OCI-LY3 (cell line): ENCODE data around the gene FRMD4B.

ENCODE experiments used
- H2AFZ ChIP-seq: fragments of 200-600, 300-600 bp; shearing (Covaris generic); 2 replicates; pipeline ENCODE4 v1.6.0; 2014; ENCODE audit warnings: antibody characterized with exemption, low read depth, low read length
- H3K27ac ChIP-seq: fragments of 200-600, 300-600 bp; sonication (generic); 2 replicates; pipeline ENCODE4 v1.5.1; 2014; ENCODE audit warnings: mild to moderate bottlenecking, low read length, moderate library complexity, mixed read lengths
- H3K27me3 ChIP-seq: fragments of 200-600, 300-600 bp; sonication (generic); 2 replicates; pipeline ENCODE4 v1.6.1; 2014; ENCODE audit warnings: low read depth, low read length, mixed read lengths
- H3K36me3 ChIP-seq: fragments of 200-600, 300-600 bp; sonication (generic); replicated peaks from 2 replicates; pipeline ENCODE3; 2014; ENCODE audit warnings: low read depth, low read length, mixed read lengths
- H3K4me1 ChIP-seq: fragments of 300-600, 200-600 bp; sonication (generic); 2 replicates; pipeline ENCODE4 v1.6.1; 2014; ENCODE audit warnings: low read length, mixed read lengths
- H3K4me2 ChIP-seq: fragments of 200-600, 300-600 bp; sonication (generic); 2 replicates; pipeline ENCODE4 v1.6.1; 2014; ENCODE audit warnings: low read length, mixed read lengths
- H3K4me3 ChIP-seq: fragments of 300-600, 200-600 bp; sonication (generic); 2 replicates; pipeline ENCODE4 v1.5.1; 2014; ENCODE audit warnings: antibody characterized with exemption, mild to moderate bottlenecking, low read length, moderate library complexity
- H3K79me2 ChIP-seq: fragments of 300-600, 200-600 bp; shearing (Covaris generic); 2 replicates; pipeline ENCODE4 v1.6.1; 2014; ENCODE audit warnings: mild to moderate bottlenecking, low read length, mixed read lengths
- H3K9ac ChIP-seq: fragments of 300-600, 200-600 bp; shearing (Covaris generic); 2 replicates; pipeline ENCODE4 v1.6.0; 2014; ENCODE audit warnings: mild to moderate bottlenecking, low read length, moderate library complexity
- H3K9me3 ChIP-seq: fragments of 200-600, 300-600 bp; shearing (Covaris generic); 2 replicates; pipeline ENCODE4 v1.6.1; 2014; ENCODE audit warnings: low read length, mixed read lengths; ENCODE audit not compliant: insufficient read depth
- H4K20me1 ChIP-seq: fragments of 200-600, 300-600 bp; sonication (generic); 2 replicates; pipeline ENCODE4 v1.6.1; 2016; ENCODE audit warnings: low read length, mixed read lengths; ENCODE audit not compliant: insufficient read depth
- EZH2phosphoT487 ChIP-seq: fragments of 200-600 bp; shearing (Covaris generic); IDR thresholded peaks from 2 replicates; pipeline ENCODE4 v1.6.1; 2018; ENCODE audit warnings: antibody characterized with exemption, mixed run types, low read depth
- TF ChIP-seq, protein P1 (sequence below): fragments of 200-600, 300-600 bp; sonication (generic); IDR thresholded peaks from 2 replicates; pipeline ENCODE4 v1.5.1; 2014; ENCODE audit warnings: antibody characterized with exemption, low read length, low read depth

FRMD4B gene

DNA sequence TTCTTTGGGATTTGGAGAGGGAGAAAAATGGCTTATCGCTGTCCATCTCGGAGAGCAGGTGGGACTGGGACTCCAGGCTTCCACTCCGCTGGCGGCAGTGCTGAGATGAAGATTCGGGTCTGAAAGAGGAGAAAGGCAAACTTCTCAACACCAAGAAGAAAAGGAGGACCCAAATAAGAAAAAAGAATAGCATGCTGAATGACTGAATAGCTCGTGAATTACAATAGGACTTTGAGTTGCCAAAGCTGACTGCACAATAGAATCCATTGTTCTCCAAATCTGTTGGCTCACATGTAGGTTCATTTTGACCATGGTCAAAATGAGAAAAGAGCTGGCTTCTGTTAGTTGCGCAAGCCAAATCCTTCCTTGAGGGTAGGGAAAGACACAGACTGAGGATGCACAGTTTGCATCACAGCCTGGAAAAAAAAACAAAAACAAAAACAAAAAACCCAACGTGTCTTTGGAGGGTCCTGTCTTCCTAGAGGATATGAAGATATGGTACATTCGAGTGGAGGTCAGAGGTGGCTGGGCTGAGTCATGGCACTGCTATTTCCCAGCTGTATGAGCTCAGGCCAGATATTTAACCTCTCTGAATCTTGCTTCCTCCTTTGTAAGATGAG, 204.2 kb downstream of the FRMD4B start:
- Histone ChIP-seq H3K36me3 (no peaks in the 10 kb centered on the region), H3K9ac (no peak overlapping the region), H3K27me3 (0 out of 2 replicates have a peak, but pooled peaks cover 8% of the 10 kb centered on the region), H3K4me1 (no peaks in the 10 kb centered on the region), H3K79me2 (no peaks in the 10 kb centered on the region), H3K4me3 (no peak overlapping the region), H2AFZ (no peak overlapping the region), H3K9me3 (no peaks in the 10 kb centered on the region), H3K4me2 (no peak overlapping the region), H4K20me1 (no peaks in the 10 kb centered on the region), H3K27ac (no peak overlapping the region)
- no peak for TF ChIP-seq EZH2phosphoT487
- TF ChIP-seq, protein P1, sequence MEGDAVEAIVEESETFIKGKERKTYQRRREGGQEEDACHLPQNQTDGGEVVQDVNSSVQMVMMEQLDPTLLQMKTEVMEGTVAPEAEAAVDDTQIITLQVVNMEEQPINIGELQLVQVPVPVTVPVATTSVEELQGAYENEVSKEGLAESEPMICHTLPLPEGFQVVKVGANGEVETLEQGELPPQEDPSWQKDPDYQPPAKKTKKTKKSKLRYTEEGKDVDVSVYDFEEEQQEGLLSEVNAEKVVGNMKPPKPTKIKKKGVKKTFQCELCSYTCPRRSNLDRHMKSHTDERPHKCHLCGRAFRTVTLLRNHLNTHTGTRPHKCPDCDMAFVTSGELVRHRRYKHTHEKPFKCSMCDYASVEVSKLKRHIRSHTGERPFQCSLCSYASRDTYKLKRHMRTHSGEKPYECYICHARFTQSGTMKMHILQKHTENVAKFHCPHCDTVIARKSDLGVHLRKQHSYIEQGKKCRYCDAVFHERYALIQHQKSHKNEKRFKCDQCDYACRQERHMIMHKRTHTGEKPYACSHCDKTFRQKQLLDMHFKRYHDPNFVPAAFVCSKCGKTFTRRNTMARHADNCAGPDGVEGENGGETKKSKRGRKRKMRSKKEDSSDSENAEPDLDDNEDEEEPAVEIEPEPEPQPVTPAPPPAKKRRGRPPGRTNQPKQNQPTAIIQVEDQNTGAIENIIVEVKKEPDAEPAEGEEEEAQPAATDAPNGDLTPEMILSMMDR: no peak

DNA sequence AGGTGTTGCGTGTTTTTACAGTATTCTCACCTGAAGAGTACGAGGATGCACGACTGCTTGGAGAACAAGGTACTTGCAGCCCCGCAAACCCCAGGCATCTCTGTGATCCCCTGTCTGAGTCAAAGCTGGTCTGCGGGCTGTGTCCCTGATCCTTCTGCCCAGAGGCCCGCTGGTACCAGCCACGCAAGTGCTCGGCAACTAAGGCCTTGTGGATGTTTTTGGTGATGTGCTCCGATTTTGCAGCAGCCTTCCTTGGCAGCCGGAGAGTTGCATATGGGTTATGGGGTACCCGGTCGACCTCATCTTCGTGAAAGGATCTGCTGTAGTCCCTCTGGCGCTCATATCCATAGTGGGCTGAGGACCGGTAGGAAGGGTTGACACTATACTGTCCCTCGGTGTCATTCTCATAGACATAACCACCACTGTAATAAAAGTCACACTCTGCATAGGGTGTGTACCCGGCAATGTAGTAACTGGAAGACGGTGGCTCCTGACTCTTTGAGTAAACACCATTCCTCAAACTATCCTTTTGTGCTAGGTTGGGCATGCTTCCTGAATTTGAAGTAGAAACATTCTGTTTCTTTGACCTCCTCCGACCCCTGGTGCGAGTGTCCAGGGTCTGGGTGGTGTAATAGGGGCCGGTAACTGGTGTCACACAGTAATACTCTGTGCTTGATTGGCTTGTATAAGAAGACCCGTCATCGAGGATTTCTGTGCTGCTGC, 204.9 kb downstream of the FRMD4B start:
- TF ChIP-seq EZH2phosphoT487: no peak
- TF ChIP-seq, protein P1: no peak
- no peaks in the 10 kb centered on the region for H3K79me2 ChIP-seq
- no peak overlapping the region for H2AFZ ChIP-seq
- no peak overlapping the region for H3K9ac ChIP-seq
- H3K4me1 ChIP-seq: no peaks in the 10 kb centered on the region
- no peak overlapping the region for H3K4me3 ChIP-seq
- no peak overlapping the region for H3K4me2 ChIP-seq
- no peaks in the 10 kb centered on the region for H4K20me1 ChIP-seq
- H3K27me3 ChIP-seq: 0 out of 2 replicates have a peak, but pooled peaks cover 8% of the 10 kb centered on the region
- H3K36me3 ChIP-seq: no peaks in the 10 kb centered on the region
- H3K9me3 ChIP-seq: no peaks in the 10 kb centered on the region
- no peak overlapping the region for H3K27ac ChIP-seq

DNA sequence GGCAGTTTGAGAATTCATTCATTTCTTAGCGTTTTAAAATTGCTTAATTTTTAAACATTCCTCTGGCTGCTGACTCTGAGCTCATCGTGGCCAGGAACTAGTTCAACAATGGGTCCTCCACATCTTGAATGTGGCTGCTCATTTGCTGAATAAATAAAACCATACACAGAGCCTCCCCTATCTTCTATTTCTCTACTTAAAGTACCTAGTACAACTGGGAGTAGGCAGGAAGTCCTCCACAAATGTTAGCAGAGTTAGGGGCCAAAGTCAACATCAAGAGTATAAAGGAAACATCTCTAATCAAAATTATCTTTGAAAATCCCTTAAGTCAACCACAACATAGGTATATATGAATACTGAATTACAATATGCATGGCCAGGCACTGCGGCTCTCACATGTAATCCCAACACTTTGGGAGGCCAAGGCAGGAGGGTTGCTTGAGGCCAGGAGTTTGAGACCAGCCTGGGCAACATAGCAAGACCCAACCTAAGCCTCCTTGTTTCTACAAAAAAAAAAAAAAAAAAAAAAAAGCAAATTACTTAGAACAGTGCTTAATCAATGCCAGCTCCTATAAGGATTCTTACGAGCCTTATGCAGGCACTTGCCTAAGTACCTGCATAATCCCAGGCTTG, 206.0 kb downstream of the FRMD4B start:
- no peaks in the 10 kb centered on the region for H3K4me1 ChIP-seq
- no peaks in the 10 kb centered on the region for H3K79me2 ChIP-seq
- H3K4me2 ChIP-seq: no peak overlapping the region
- H4K20me1 ChIP-seq: no peaks in the 10 kb centered on the region
- H3K9ac ChIP-seq: no peak overlapping the region
- 0 out of 2 replicates have a peak, but pooled peaks cover 8% of the 10 kb centered on the region for H3K27me3 ChIP-seq
- no peaks in the 10 kb centered on the region for H3K36me3 ChIP-seq
- no peak overlapping the region for H2AFZ ChIP-seq
- no peaks in the 10 kb centered on the region for H3K9me3 ChIP-seq
- TF ChIP-seq EZH2phosphoT487: no peak
- TF ChIP-seq, protein P1: no peak
- no peak overlapping the region for H3K27ac ChIP-seq
- H3K4me3 ChIP-seq: no peak overlapping the region
